GM10248 (cell line): ENCODE data around the gene CENPX.

ENCODE experiments used
- CTCF ChIA-PET: fragments of 300-600 bp; sonication (Branson Sonifier 250); formaldehyde crosslinking; extraction: SDS; loops from one replicate; lab custom pipeline; 2021; ENCODE audit warnings: antibody characterized with exemption; lab: Yijun Ruan, JAX
- POLR2A ChIA-PET: fragments of 350-650 bp; sonication (Branson Sonifier 250); formaldehyde crosslinking; extraction: SDS; loops from one replicate; lab custom pipeline; 2020; ENCODE audit warnings: antibody characterized with exemption; lab: Yijun Ruan, JAX
- DNase-seq: peaks from one replicate; pipeline ENCODE4 v3.0.0; 2012; ENCODE audit errors: extremely low spot score
- TF ChIP-seq, protein P1 (sequence below): IDR thresholded peaks from 2 replicates; pipeline ENCODE4 v1.5.1; 2012; ENCODE audit warnings: mild to moderate bottlenecking, low read depth; ENCODE audit errors: extremely low read depth, missing control alignments, control extremely low read depth

Gene CENPX

GRCh38 chr17:82018989-82019689 lies 3.5 kb downstream of the CENPX start:
- POLR2A ChIA-PET = no interaction called here
- DNase-seq = no peak
- TF ChIP-seq, protein P1, sequence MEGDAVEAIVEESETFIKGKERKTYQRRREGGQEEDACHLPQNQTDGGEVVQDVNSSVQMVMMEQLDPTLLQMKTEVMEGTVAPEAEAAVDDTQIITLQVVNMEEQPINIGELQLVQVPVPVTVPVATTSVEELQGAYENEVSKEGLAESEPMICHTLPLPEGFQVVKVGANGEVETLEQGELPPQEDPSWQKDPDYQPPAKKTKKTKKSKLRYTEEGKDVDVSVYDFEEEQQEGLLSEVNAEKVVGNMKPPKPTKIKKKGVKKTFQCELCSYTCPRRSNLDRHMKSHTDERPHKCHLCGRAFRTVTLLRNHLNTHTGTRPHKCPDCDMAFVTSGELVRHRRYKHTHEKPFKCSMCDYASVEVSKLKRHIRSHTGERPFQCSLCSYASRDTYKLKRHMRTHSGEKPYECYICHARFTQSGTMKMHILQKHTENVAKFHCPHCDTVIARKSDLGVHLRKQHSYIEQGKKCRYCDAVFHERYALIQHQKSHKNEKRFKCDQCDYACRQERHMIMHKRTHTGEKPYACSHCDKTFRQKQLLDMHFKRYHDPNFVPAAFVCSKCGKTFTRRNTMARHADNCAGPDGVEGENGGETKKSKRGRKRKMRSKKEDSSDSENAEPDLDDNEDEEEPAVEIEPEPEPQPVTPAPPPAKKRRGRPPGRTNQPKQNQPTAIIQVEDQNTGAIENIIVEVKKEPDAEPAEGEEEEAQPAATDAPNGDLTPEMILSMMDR = no peak
- CTCF ChIA-PET = interaction anchor here (1.0 to 10.6 kb wide), 16 partner anchors 9 to 219 kb away, joined by 3 to 106 read pairs (median 5); partner anchors contain the start of genes DCXR, MCRIP1, NOTUM and RAC3

DNA sequence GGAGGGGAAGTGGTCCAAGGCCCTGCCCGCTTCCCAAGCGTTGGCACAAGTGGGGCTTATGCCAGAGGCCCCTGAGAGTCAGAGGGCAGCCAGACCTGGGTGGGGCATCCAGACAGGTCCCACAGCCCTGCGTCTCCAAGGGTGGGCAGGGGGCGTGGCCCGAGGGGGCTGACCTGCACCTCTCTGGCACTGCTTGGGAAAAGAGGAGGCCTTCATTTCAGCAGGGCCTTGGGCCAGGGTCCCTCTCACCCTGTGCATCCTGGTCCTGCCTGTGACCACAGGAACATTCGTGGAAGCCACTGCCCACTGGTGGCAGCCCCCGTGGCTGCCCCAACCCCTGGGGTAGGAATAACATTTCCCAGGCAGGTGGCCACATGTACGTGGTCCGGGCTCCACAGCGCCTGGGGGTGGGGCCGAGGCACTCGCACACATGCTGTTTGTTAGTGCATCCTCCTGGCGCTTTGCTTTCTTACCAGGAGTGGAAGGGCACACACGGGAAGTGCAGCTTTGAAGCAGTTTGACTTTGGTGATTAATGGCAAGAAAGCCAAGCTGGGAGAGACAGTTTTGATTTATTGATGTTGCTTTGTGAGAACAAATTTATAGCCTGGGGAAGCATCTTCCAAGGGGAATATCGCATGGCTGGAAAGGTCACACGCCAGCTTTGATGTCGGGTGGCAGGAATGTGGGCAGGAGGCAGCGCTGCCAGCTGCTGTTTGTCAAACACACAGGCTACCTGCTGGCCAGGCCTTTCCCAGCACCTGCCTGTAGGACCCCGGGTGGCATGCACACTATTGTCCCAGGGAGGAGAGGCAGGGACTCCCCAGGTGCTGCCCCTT lies 4.3 kb downstream of the CENPX start:
- TF ChIP-seq, protein P1 = no peak
- DNase-seq = no peak
- ChIA-PET CTCF (interaction anchor here (1.6 to 10.6 kb wide), 3 partner anchors 58 to 137 kb away, joined by 3 to 106 read pairs (median 12); partner anchors contain the start of gene NOTUM), POLR2A (interaction anchor here (0.5 to 1.0 kb wide), 2 partner anchors 19 to 597 kb away, joined by 3 read pairs; partner anchors contain the start of gene DCXR)

- CTCF ChIA-PET = interaction anchor here (1.0 to 10.6 kb wide), 3 partner anchors 28 to 63 kb away, joined by 3 to 106 read pairs (median 4); partner anchors contain the start of gene NOTUM
- DNase-seq = no peak
- POLR2A ChIA-PET = interaction anchor here (0.5 to 1.0 kb wide), 2 partner anchors 20 to 598 kb away, joined by 3 read pairs; partner anchors contain the start of gene DCXR
- TF ChIP-seq, protein P1 = no peak
Observed at GRCh38 chr17:82017612-82018151, 5.0 kb downstream of the CENPX start.

- ChIA-PET POLR2A (interaction anchor here (1.0 kb wide), 1 partner anchor 21 kb away, joined by 3 read pairs; the partner anchor contains the start of gene DCXR), CTCF (interaction anchor here (1.0 to 10.6 kb wide), 4 partner anchors 21 to 62 kb away, joined by 3 to 106 read pairs (median 4); partner anchors contain the start of genes DCXR and NOTUM)
- DNase-seq = no peak
- TF ChIP-seq, protein P1 = no peak
Observed at GRCh38 chr17:82016875-82017459, 5.7 kb downstream of the CENPX start.

- CTCF ChIA-PET = interaction anchor here (1.0 to 10.6 kb wide), 4 partner anchors 21 to 62 kb away, joined by 3 to 106 read pairs (median 4); partner anchors contain the start of genes DCXR and NOTUM
- POLR2A ChIA-PET = no interaction called here
Observed at GRCh38 chr17:82016061-82016874, 6.4 kb downstream of the CENPX start.

More at GRCh38 chr17:82016061-82016874, 6.4 kb downstream of the CENPX start:
- TF ChIP-seq, protein P1 = no peak
- DNase-seq = no peak
